Caco-2 (cell line): ENCODE measurements around the gene KDM5A. TPM values are rescaled to one million over a fixed set of nuclear protein-coding genes. Genes with fewer than 3 reads are reported as not detected.
A peak's percentile ranks its signal among the peaks of the same experiment; 100 is the strongest.

Source experiments
- BruUV-seq: library from RNA; stranded (reverse); fragments of 400-500 nt; replicated peaks from 2 replicates; lab custom pipeline; 2021; lab: Mats Ljungman, UMichigan
- CTCF ChIA-PET: fragments of 300-600 bp; sonication (Branson Sonifier 250); formaldehyde crosslinking; loops from one replicate; lab custom pipeline; 2022; ENCODE audit warnings: antibody characterized with exemption; lab: Charles Lee
- POLR2A ChIA-PET: fragments of 300-600 bp; sonication (Branson Sonifier 250); formaldehyde crosslinking; loops from one replicate; lab custom pipeline; 2022; ENCODE audit warnings: antibody characterized with exemption; lab: Charles Lee
- DNase-seq, 2 experiments: peaks; one replicate each; pipeline versions ENCODE4 v3.0.0 to v3.0.0-alpha.2; 2020 to 2022
- H3K27me3 ChIP-seq: replicated peaks from 2 replicates; pipeline ENCODE4 v1.6.0; 2011; ENCODE audit warnings: low read length; ENCODE audit not compliant: control insufficient read depth, insufficient read depth
- H3K36me3 ChIP-seq: 2 replicates; pipeline ENCODE4 v1.5.1; 2011; ENCODE audit warnings: low read length; ENCODE audit not compliant: control insufficient read depth, insufficient read depth
- H3K4me1 ChIP-seq: fragments of 250-450 bp; sonication (Bioruptor Pico); 2 replicates; pipeline ENCODE4 v1.5.1; 2020; ENCODE audit warnings: mild to moderate bottlenecking
- H3K4me3 ChIP-seq: 2 replicates; pipeline ENCODE4 v1.5.1; 2011; ENCODE audit warnings: low read depth, mild to moderate bottlenecking, control low read depth, low read length
- H3K9me3 ChIP-seq: fragments of 250-450 bp; sonication (Bioruptor Pico); 2 replicates; pipeline ENCODE4 v1.5.1; 2020; ENCODE audit warnings: mild to moderate bottlenecking, moderate library complexity
- H3K27ac Mint-ChIP-seq: one replicate; pipeline ENCODE4 v1.8.0; 2022; ENCODE audit warnings: mixed read lengths; ENCODE audit not compliant: unreplicated experiment
- H3K27me3 Mint-ChIP-seq: one replicate; pipeline ENCODE4 v1.8.0; 2022; ENCODE audit warnings: mixed read lengths; ENCODE audit not compliant: insufficient read depth, unreplicated experiment
- H3K36me3 Mint-ChIP-seq: one replicate; pipeline ENCODE4 v1.8.0; 2022; ENCODE audit warnings: mild to moderate bottlenecking, mixed read lengths; ENCODE audit not compliant: insufficient read depth, unreplicated experiment
- H3K4me1 Mint-ChIP-seq: one replicate; pipeline ENCODE4 v1.8.0; 2022; ENCODE audit warnings: low read depth, mixed read lengths; ENCODE audit not compliant: unreplicated experiment
- H3K4me3 Mint-ChIP-seq: one replicate; pipeline ENCODE4 v1.8.0; 2022; ENCODE audit warnings: mild to moderate bottlenecking, moderate library complexity, mixed read lengths; ENCODE audit not compliant: unreplicated experiment
- H3K9me3 Mint-ChIP-seq: one replicate; pipeline ENCODE4 v1.8.0; 2022; ENCODE audit warnings: mixed read lengths; ENCODE audit not compliant: unreplicated experiment
- CTCF ChIP-seq, 2 experiments: fragments of 200-600 bp in 1 of 2; IDR thresholded peaks; 1 replicate in 1 of 2; 2 replicates in 1 of 2; pipeline versions ENCODE4 v1.5.1 to v1.8.0; 2011 to 2022; ENCODE audit warnings: antibody characterized with exemption in 1 of 2, control low read depth in 1 of 2, inconsistent platforms in 1 of 2, low read depth in 1 of 2, low read length in 1 of 2, mild to moderate bottlenecking in 1 of 2, moderate library complexity in 1 of 2; ENCODE audit not compliant: insufficient read depth in 1 of 2, severe bottlenecking in 1 of 2, unreplicated experiment in 1 of 2
- intact Hi-C: fragments of 100-400 bp; cut with micrococcal nuclease; formaldehyde crosslinking; loops from one replicate; pipeline ENCODE4 v1.10.0; 2022; ENCODE audit not compliant: unreplicated experiment
- total RNA-seq: library from RNA; stranded (reverse); gene quantifications from 2 replicates; pipeline ENCODE4 v1.2.3, GENCODE V29; 2022

The KDM5A gene
- total RNA-seq, 1 experiment from 2014 or later: 72.7 TPM

- intact Hi-C loops: loop anchor here (5.0 kb wide), 1 partner anchor 283 kb away; no protein-coding TSS in a partner anchor
These were observed 124.9 kb downstream of the KDM5A start for GRCh38 chr12:264269-264668.

GRCh38 chr12:263574-263973 is 125.5 kb downstream of the KDM5A start:
- POLR2A ChIA-PET: no interaction called here
- Mint-ChIP-seq H3K4me3 (no peak overlapping the region), H3K9me3 (no peaks in the 10 kb centered on the region), H3K27me3 (peaks cover 22% of the 10 kb centered on the region), H3K27ac (no peak overlapping the region), H3K36me3 (no peaks in the 10 kb centered on the region), H3K4me1 (peaks cover 17% of the 10 kb centered on the region)
- no peak for TF ChIP-seq CTCF (IDR thresholded peaks at IDR 0.05; ENCODE audit: insufficient read depth in 1 of 2, low read depth in 1 of 2, low read length in 1 of 2, severe bottlenecking in 1 of 2, unreplicated experiment in 1 of 2)
- H3K27me3 ChIP-seq: no peaks in the 10 kb centered on the region
- DNase-seq: no peak
- H3K4me3 ChIP-seq: no peak overlapping the region
- CTCF ChIA-PET: interaction anchor here (1.2 kb wide), 1 partner anchor 44 kb away, joined by 3 read pairs; no protein-coding TSS in a partner anchor
- H3K36me3 ChIP-seq: no peaks in the 10 kb centered on the region
- intact Hi-C loops: loop anchor here (5.0 kb wide), 1 partner anchor 284 kb away; no protein-coding TSS in a partner anchor
- H3K4me1 ChIP-seq: no peaks in the 10 kb centered on the region
- BruUV-seq: no TSS peak
- no peaks in the 10 kb centered on the region for H3K9me3 ChIP-seq

More at GRCh38 chr12:264269-264668, 124.9 kb downstream of the KDM5A start:
- CTCF ChIA-PET: no interaction called here
- DNase-seq: no peak
- no peak overlapping the region for H3K4me3 Mint-ChIP-seq
- Histone ChIP-seq H3K9me3 (no peaks in the 10 kb centered on the region), H3K27me3 (no peaks in the 10 kb centered on the region), H3K4me1 (no peaks in the 10 kb centered on the region), H3K4me3 (no peak overlapping the region), H3K36me3 (no peaks in the 10 kb centered on the region)
- H3K27me3 Mint-ChIP-seq: peaks cover 23% of the 10 kb centered on the region
- H3K4me1 Mint-ChIP-seq: peaks cover 17% of the 10 kb centered on the region
- BruUV-seq: no TSS peak
- TF ChIP-seq CTCF (IDR thresholded peaks at IDR 0.05; ENCODE audit: insufficient read depth in 1 of 2, low read depth in 1 of 2, low read length in 1 of 2, severe bottlenecking in 1 of 2, unreplicated experiment in 1 of 2): no peak
- H3K36me3 Mint-ChIP-seq: peaks cover 3% of the 10 kb centered on the region
- POLR2A ChIA-PET: no interaction called here
- H3K27ac Mint-ChIP-seq: no peak overlapping the region
- H3K9me3 Mint-ChIP-seq: no peaks in the 10 kb centered on the region

- no TSS peak for BruUV-seq
- ChIA-PET CTCF (interaction anchor here (1.2 kb wide), 1 partner anchor 43 kb away, joined by 3 read pairs; no protein-coding TSS in a partner anchor), POLR2A (no interaction called here)
- H3K27me3 ChIP-seq: no peaks in the 10 kb centered on the region
- H3K4me3 ChIP-seq: no peak within 1 kb of the TSS
- H3K9me3 ChIP-seq: no peaks in the 10 kb centered on the region
- TF ChIP-seq CTCF (IDR thresholded peaks at IDR 0.05; ENCODE audit: insufficient read depth in 1 of 2, low read depth in 1 of 2, low read length in 1 of 2, severe bottlenecking in 1 of 2, unreplicated experiment in 1 of 2): no peak
- H3K4me3 Mint-ChIP-seq: peak within 1 kb of the TSS; percentile 6
- peaks cover 11% of the 10 kb centered on the region for H3K4me1 Mint-ChIP-seq
- peaks cover 25% of the 10 kb centered on the region for H3K27me3 Mint-ChIP-seq
- peak in 1 of 2 experiments; percentile 40 for DNase-seq
- H3K36me3 ChIP-seq: no peaks in the 10 kb centered on the region
- no peak within 1 kb of the TSS for H3K27ac Mint-ChIP-seq
- no peaks in the 10 kb centered on the region for H3K36me3 Mint-ChIP-seq
- no peaks in the 10 kb centered on the region for H3K9me3 Mint-ChIP-seq
- H3K4me1 ChIP-seq: no peaks in the 10 kb centered on the region
- intact Hi-C loops: loop anchor here (5.0 kb wide), 1 partner anchor 284 kb away; no protein-coding TSS in a partner anchor
These were observed 126.3 kb downstream of the KDM5A start, which contains the start of gene SLC6A13 for GRCh38 chr12:262817-263216. SLC6A13 (minus strand) TSS chr12:262836; CDS start chr12:260052, 2,784 bp downstream.
